Adrenal gland (tissue), 5 donors: ENCODE results near the gene GET3.

Experiments used
- POLR2A ChIP-seq, 2 donors: fragments of 450-650 bp; IDR thresholded peaks; one replicate each; pipeline ENCODE4 v1.6.1; 2017; ENCODE audit warnings: antibody characterized with exemption in 2 of 2, mild to moderate bottlenecking in 2 of 2, moderate library complexity in 1 of 2
- TF ChIP-seq, protein P1 (sequence below), 6 experiments: fragments of 450-650 bp in 4 of 6; fragments of 200-600 bp in 2 of 6; sonication (generic) in 1 of 6; IDR thresholded peaks; 1 replicate in 5 of 6; 2 replicates in 1 of 6; pipeline versions ENCODE4 v1.5.1 to v1.8.0; 2016 to 2021; ENCODE audit warnings: antibody characterized with exemption in 6 of 6, mild to moderate bottlenecking in 2 of 6, moderate library complexity in 1 of 6
- donor health status: DM: no; HTN: no; CAD: no.

- TF ChIP-seq, protein P1, sequence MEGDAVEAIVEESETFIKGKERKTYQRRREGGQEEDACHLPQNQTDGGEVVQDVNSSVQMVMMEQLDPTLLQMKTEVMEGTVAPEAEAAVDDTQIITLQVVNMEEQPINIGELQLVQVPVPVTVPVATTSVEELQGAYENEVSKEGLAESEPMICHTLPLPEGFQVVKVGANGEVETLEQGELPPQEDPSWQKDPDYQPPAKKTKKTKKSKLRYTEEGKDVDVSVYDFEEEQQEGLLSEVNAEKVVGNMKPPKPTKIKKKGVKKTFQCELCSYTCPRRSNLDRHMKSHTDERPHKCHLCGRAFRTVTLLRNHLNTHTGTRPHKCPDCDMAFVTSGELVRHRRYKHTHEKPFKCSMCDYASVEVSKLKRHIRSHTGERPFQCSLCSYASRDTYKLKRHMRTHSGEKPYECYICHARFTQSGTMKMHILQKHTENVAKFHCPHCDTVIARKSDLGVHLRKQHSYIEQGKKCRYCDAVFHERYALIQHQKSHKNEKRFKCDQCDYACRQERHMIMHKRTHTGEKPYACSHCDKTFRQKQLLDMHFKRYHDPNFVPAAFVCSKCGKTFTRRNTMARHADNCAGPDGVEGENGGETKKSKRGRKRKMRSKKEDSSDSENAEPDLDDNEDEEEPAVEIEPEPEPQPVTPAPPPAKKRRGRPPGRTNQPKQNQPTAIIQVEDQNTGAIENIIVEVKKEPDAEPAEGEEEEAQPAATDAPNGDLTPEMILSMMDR (IDR thresholded peaks at IDR 0.05) = no peak
- no peak for TF ChIP-seq POLR2A (IDR thresholded peaks at IDR 0.05)
Observed at GRCh38 chr19:12731337-12731736, 6.0 kb upstream of the GET3 start.
